ENCODE data around the gene KCNMA1.

DNA sequence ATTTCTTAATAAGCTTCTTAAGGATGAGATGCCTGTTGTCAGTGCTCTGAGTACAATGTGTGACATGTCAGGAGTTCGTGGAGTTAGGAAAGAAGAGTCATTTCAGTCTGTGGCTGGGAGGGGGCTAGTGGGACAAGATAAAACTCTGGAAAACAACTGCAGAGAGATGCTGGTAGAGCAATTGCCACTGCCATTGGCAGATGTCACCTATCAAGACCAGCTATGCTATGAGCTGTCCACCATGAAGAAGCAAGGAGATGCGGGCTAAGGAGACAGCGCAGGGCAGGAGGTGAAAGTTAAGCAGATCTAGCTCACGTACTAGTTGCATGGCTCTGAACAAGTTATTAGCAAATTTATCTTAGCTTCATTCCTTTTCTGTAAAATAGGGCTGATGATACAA, 756.7 kb downstream of the KCNMA1 start:
- TF ChIP-seq, protein P1, sequence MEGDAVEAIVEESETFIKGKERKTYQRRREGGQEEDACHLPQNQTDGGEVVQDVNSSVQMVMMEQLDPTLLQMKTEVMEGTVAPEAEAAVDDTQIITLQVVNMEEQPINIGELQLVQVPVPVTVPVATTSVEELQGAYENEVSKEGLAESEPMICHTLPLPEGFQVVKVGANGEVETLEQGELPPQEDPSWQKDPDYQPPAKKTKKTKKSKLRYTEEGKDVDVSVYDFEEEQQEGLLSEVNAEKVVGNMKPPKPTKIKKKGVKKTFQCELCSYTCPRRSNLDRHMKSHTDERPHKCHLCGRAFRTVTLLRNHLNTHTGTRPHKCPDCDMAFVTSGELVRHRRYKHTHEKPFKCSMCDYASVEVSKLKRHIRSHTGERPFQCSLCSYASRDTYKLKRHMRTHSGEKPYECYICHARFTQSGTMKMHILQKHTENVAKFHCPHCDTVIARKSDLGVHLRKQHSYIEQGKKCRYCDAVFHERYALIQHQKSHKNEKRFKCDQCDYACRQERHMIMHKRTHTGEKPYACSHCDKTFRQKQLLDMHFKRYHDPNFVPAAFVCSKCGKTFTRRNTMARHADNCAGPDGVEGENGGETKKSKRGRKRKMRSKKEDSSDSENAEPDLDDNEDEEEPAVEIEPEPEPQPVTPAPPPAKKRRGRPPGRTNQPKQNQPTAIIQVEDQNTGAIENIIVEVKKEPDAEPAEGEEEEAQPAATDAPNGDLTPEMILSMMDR (IDR thresholded peaks at IDR 0.05 in 4 of 5, conservative IDR thresholded peaks at IDR 0.05 in 1 of 5), result no peak
- TF ChIP-seq POLR2A (IDR thresholded peaks at IDR 0.05), result no peak
